ENCODE data around the gene ACBD6.

Gene ACBD6

GRCh38 chr1:180299479-180300221 is 202.7 kb downstream of the ACBD6 start:
- no peak overlapping the region for H3K4me3 ChIP-seq (ENCODE audit: low read depth, low read length)
- H3K27me3 ChIP-seq (ENCODE audit: control insufficient read depth, insufficient read depth, low read length): no peaks in the 10 kb centered on the region
- no peaks in the 10 kb centered on the region for H3K36me3 ChIP-seq (ENCODE audit: control insufficient read depth, insufficient read depth, low read length)
- no peaks in the 10 kb centered on the region for H3K9me3 ChIP-seq (ENCODE audit: control insufficient read depth, insufficient read depth, low read length)
- no peaks in the 10 kb centered on the region for H3K4me1 ChIP-seq (ENCODE audit: control insufficient read depth, insufficient read depth, low read length)
- H3K9ac ChIP-seq (ENCODE audit: low read depth, low read length): no peak overlapping the region

- no peaks in the 10 kb centered on the region for H3K9me3 ChIP-seq (ENCODE audit: control insufficient read depth, insufficient read depth, low read length)
- H3K4me3 ChIP-seq (ENCODE audit: low read depth, low read length): no peak overlapping the region
- H3K36me3 ChIP-seq (ENCODE audit: control insufficient read depth, insufficient read depth, low read length): no peaks in the 10 kb centered on the region
- no peaks in the 10 kb centered on the region for H3K27me3 ChIP-seq (ENCODE audit: control insufficient read depth, insufficient read depth, low read length)
- no peaks in the 10 kb centered on the region for H3K4me1 ChIP-seq (ENCODE audit: control insufficient read depth, insufficient read depth, low read length)
- no peak overlapping the region for H3K9ac ChIP-seq (ENCODE audit: low read depth, low read length)
Measured at GRCh38 chr1:180295999-180296398, 206.4 kb downstream of the ACBD6 start.

GRCh38 chr1:180294711-180295110 is 207.7 kb downstream of the ACBD6 start:
- Histone ChIP-seq H3K27me3 (ENCODE audit: control insufficient read depth, insufficient read depth, low read length) (no peaks in the 10 kb centered on the region), H3K4me3 (ENCODE audit: low read depth, low read length) (no peak overlapping the region), H3K9me3 (ENCODE audit: control insufficient read depth, insufficient read depth, low read length) (no peaks in the 10 kb centered on the region), H3K4me1 (ENCODE audit: control insufficient read depth, insufficient read depth, low read length) (no peaks in the 10 kb centered on the region), H3K9ac (ENCODE audit: low read depth, low read length) (no peak overlapping the region), H3K36me3 (ENCODE audit: control insufficient read depth, insufficient read depth, low read length) (no peaks in the 10 kb centered on the region)

GRCh38 chr1:180291004-180291403 is 211.4 kb downstream of the ACBD6 start:
- Histone ChIP-seq H3K4me1 (ENCODE audit: control insufficient read depth, insufficient read depth, low read length) (no peaks in the 10 kb centered on the region), H3K9me3 (ENCODE audit: control insufficient read depth, insufficient read depth, low read length) (no peaks in the 10 kb centered on the region), H3K27me3 (ENCODE audit: control insufficient read depth, insufficient read depth, low read length) (no peaks in the 10 kb centered on the region), H3K9ac (ENCODE audit: low read depth, low read length) (no peak overlapping the region), H3K36me3 (ENCODE audit: control insufficient read depth, insufficient read depth, low read length) (no peaks in the 10 kb centered on the region), H3K4me3 (ENCODE audit: low read depth, low read length) (no peak overlapping the region)

GRCh38 chr1:180290265-180291001 is 211.9 kb downstream of the ACBD6 start:
- Histone ChIP-seq H3K9ac (ENCODE audit: low read depth, low read length) (no peak overlapping the region), H3K9me3 (ENCODE audit: control insufficient read depth, insufficient read depth, low read length) (no peaks in the 10 kb centered on the region), H3K27me3 (ENCODE audit: control insufficient read depth, insufficient read depth, low read length) (no peaks in the 10 kb centered on the region), H3K4me1 (ENCODE audit: control insufficient read depth, insufficient read depth, low read length) (no peaks in the 10 kb centered on the region), H3K4me3 (ENCODE audit: low read depth, low read length) (no peak overlapping the region), H3K36me3 (ENCODE audit: control insufficient read depth, insufficient read depth, low read length) (no peaks in the 10 kb centered on the region)

GRCh38 chr1:180288940-180289339 is 213.4 kb downstream of the ACBD6 start:
- no peak overlapping the region for H3K4me3 ChIP-seq (ENCODE audit: low read depth, low read length)
- H3K27me3 ChIP-seq (ENCODE audit: control insufficient read depth, insufficient read depth, low read length): no peaks in the 10 kb centered on the region
- no peaks in the 10 kb centered on the region for H3K9me3 ChIP-seq (ENCODE audit: control insufficient read depth, insufficient read depth, low read length)
- no peaks in the 10 kb centered on the region for H3K36me3 ChIP-seq (ENCODE audit: control insufficient read depth, insufficient read depth, low read length)
- H3K9ac ChIP-seq (ENCODE audit: low read depth, low read length): no peak overlapping the region
- no peaks in the 10 kb centered on the region for H3K4me1 ChIP-seq (ENCODE audit: control insufficient read depth, insufficient read depth, low read length)

GRCh38 chr1:180287988-180288705 is 214.2 kb downstream of the ACBD6 start:
- H3K9me3 ChIP-seq (ENCODE audit: control insufficient read depth, insufficient read depth, low read length): no peaks in the 10 kb centered on the region
- H3K4me1 ChIP-seq (ENCODE audit: control insufficient read depth, insufficient read depth, low read length): no peaks in the 10 kb centered on the region
- no peaks in the 10 kb centered on the region for H3K27me3 ChIP-seq (ENCODE audit: control insufficient read depth, insufficient read depth, low read length)
- no peaks in the 10 kb centered on the region for H3K36me3 ChIP-seq (ENCODE audit: control insufficient read depth, insufficient read depth, low read length)
- H3K9ac ChIP-seq (ENCODE audit: low read depth, low read length): no peak overlapping the region
- H3K4me3 ChIP-seq (ENCODE audit: low read depth, low read length): no peak overlapping the region

- no peaks in the 10 kb centered on the region for H3K9me3 ChIP-seq (ENCODE audit: control insufficient read depth, insufficient read depth, low read length)
- H3K4me3 ChIP-seq (ENCODE audit: low read depth, low read length): no peak overlapping the region
- H3K36me3 ChIP-seq (ENCODE audit: control insufficient read depth, insufficient read depth, low read length): no peaks in the 10 kb centered on the region
- H3K4me1 ChIP-seq (ENCODE audit: control insufficient read depth, insufficient read depth, low read length): no peaks in the 10 kb centered on the region
- H3K27me3 ChIP-seq (ENCODE audit: control insufficient read depth, insufficient read depth, low read length): no peaks in the 10 kb centered on the region
- H3K9ac ChIP-seq (ENCODE audit: low read depth, low read length): no peak overlapping the region
Measured at GRCh38 chr1:180286417-180286816, 216.0 kb downstream of the ACBD6 start.

GRCh38 chr1:180283098-180283497 is 219.3 kb downstream of the ACBD6 start:
- no peaks in the 10 kb centered on the region for H3K36me3 ChIP-seq (ENCODE audit: control insufficient read depth, insufficient read depth, low read length)
- no peak overlapping the region for H3K9ac ChIP-seq (ENCODE audit: low read depth, low read length)
- no peak overlapping the region for H3K4me3 ChIP-seq (ENCODE audit: low read depth, low read length)
- no peaks in the 10 kb centered on the region for H3K9me3 ChIP-seq (ENCODE audit: control insufficient read depth, insufficient read depth, low read length)
- no peaks in the 10 kb centered on the region for H3K27me3 ChIP-seq (ENCODE audit: control insufficient read depth, insufficient read depth, low read length)
- peaks cover 5% of the 10 kb centered on the region for H3K4me1 ChIP-seq (ENCODE audit: control insufficient read depth, insufficient read depth, low read length)

GRCh38 chr1:180282401-180283044 is 219.9 kb downstream of the ACBD6 start:
- Histone ChIP-seq H3K4me3 (ENCODE audit: low read depth, low read length) (no peak overlapping the region), H3K9ac (ENCODE audit: low read depth, low read length) (no peak overlapping the region), H3K36me3 (ENCODE audit: control insufficient read depth, insufficient read depth, low read length) (no peaks in the 10 kb centered on the region), H3K27me3 (ENCODE audit: control insufficient read depth, insufficient read depth, low read length) (no peaks in the 10 kb centered on the region), H3K9me3 (ENCODE audit: control insufficient read depth, insufficient read depth, low read length) (no peaks in the 10 kb centered on the region), H3K4me1 (ENCODE audit: control insufficient read depth, insufficient read depth, low read length) (peaks cover 6% of the 10 kb centered on the region)

- H3K4me3 ChIP-seq (ENCODE audit: low read depth, low read length): no peak overlapping the region
- H3K27me3 ChIP-seq (ENCODE audit: control insufficient read depth, insufficient read depth, low read length): no peaks in the 10 kb centered on the region
- no peak overlapping the region for H3K9ac ChIP-seq (ENCODE audit: low read depth, low read length)
- no peaks in the 10 kb centered on the region for H3K36me3 ChIP-seq (ENCODE audit: control insufficient read depth, insufficient read depth, low read length)
- peaks cover 6% of the 10 kb centered on the region for H3K4me1 ChIP-seq (ENCODE audit: control insufficient read depth, insufficient read depth, low read length)
- peaks cover under 1% of the 10 kb centered on the region for H3K9me3 ChIP-seq (ENCODE audit: control insufficient read depth, insufficient read depth, low read length)
Measured at GRCh38 chr1:180281490-180281889, 220.9 kb downstream of the ACBD6 start.
